ENCODE results near the gene HGS. TPM values are rescaled to one million over a fixed set of nuclear protein-coding genes. Genes with fewer than 3 reads are reported as not detected.

The HGS gene
- total and polyA plus RNA-seq, 2 of the 4 experiments (the other 2 are of a cell fraction), result 52.5 to 137 TPM

- no peak overlapping the region for H2BK15ac ChIP-seq (ENCODE audit: low read depth, low read length)
- no peak overlapping the region for H4K8ac ChIP-seq (ENCODE audit: low read depth in 2 of 2, low read length in 2 of 2)
- no peak overlapping the region for H2AK5ac ChIP-seq (ENCODE audit: low read depth, low read length)
- H2BK20ac ChIP-seq (ENCODE audit: low read depth, low read length), result no peak overlapping the region
- no peak overlapping the region for H3K18ac ChIP-seq (ENCODE audit: low read depth, low read length)
- no peak overlapping the region for H3K9ac ChIP-seq (ENCODE audit: low read depth, low read length)
- no peaks in the 10 kb centered on the region for H3K9me3 ChIP-seq (ENCODE audit: control insufficient read depth, insufficient read depth, low read length)
- H3K56ac ChIP-seq (ENCODE audit: extremely low read depth, insufficient read depth, low read length), result no peak overlapping the region
- H2AK9ac ChIP-seq (replicated peaks; ENCODE audit: low read depth, low read length, poor library complexity), result no peak overlapping the region
- no peaks in the 10 kb centered on the region for H3K27me3 ChIP-seq (ENCODE audit: control insufficient read depth, insufficient read depth, low read length)
- no peak overlapping the region for H3K4ac ChIP-seq (ENCODE audit: low read depth, low read length)
- no peak overlapping the region for H2AFZ ChIP-seq (replicated peaks; ENCODE audit: low read length, poor library complexity)
- H3K14ac ChIP-seq (replicated peaks; ENCODE audit: low read depth, low read length), result no peak overlapping the region
- H3K9me1 ChIP-seq (ENCODE audit: insufficient read depth, low read length), result peaks cover 5% of the 10 kb centered on the region
- no TSS peak for BruUV-seq (replicated peaks)
- H3K4me1 ChIP-seq (ENCODE audit: control insufficient read depth, insufficient read depth, low read length), result peaks cover 2% of the 10 kb centered on the region
- H3K27ac ChIP-seq (ENCODE audit: insufficient read depth, low read length), result no peak overlapping the region
- DNase-seq (no peak), ATAC-seq (ENCODE audit: low read depth) (no peak)
- intact Hi-C loops (cut with micrococcal nuclease), result no loop called here
- no peak overlapping the region for H4K5ac ChIP-seq (ENCODE audit: low read depth, low read length)
- no peak overlapping the region for H3K4me3 ChIP-seq (ENCODE audit: insufficient read depth, low read depth, low read length)
- no peak overlapping the region for H3K23ac ChIP-seq (ENCODE audit: low read depth, low read length)
- H2BK5ac ChIP-seq (ENCODE audit: low read depth, low read length, poor library complexity, severe bottlenecking), result no peak overlapping the region
- H4K91ac ChIP-seq (ENCODE audit: insufficient read depth, low read depth, low read length), result no peak overlapping the region
- in situ Hi-C loops (cut with MboI; ENCODE audit: low sequenced_read_pairs), result no loop called here
- POLR2A ChIA-PET (ENCODE audit: unreplicated experiment), result no interaction called here
- dilution Hi-C loops (cut with HindIII; ENCODE audit: low sequenced_read_pairs, unreplicated experiment), result no loop called here
- TF ChIP-seq MAZ (IDR thresholded peaks at IDR 0.05; ENCODE audit: borderline replicate concordance, low read depth, low read length) (no peak), MXI1 (IDR thresholded peaks at IDR 0.05; ENCODE audit: borderline replicate concordance, low read depth, low read length) (no peak), CTCF (conservative IDR thresholded peaks at IDR 0.05; ENCODE audit: low read depth, low read length) (no peak)
- H3K36me3 ChIP-seq (ENCODE audit: control insufficient read depth, insufficient read depth, low read length), result no peaks in the 10 kb centered on the region
- H3K4me2 ChIP-seq (ENCODE audit: low read depth, low read length), result no peak overlapping the region
- 80% methylated on average over 1 of the region's 4 CpGs; no CpG with 5 or more reads in 1 of the 2 experiments for WGBS, 2 experiments (ENCODE audit: extremely low coverage in 2 of 2, insufficient read length in 1 of 2)
- H3K79me1 ChIP-seq (ENCODE audit: low read depth in 1 of 2, low read length in 2 of 2), result no peaks in the 10 kb centered on the region
- H4K20me1 ChIP-seq (ENCODE audit: insufficient read depth, low read length), result peaks cover 1% of the 10 kb centered on the region; the same call in 1 of the 2 replicates
- CTCF ChIA-PET, result no interaction called here
- H2BK120ac ChIP-seq (ENCODE audit: low read depth, low read length), result no peak overlapping the region
Observed at GRCh38 chr17:81656835-81657234, 27.0 kb upstream of the HGS start.
